HepG2 (cell line): Measurements from ENCODE around the gene CDYL. TPM values are rescaled to one million over a fixed set of nuclear protein-coding genes. Genes with fewer than 3 reads are reported as not detected.

Source experiments
- BRD4 ChIP-seq: sonication (generic); formaldehyde crosslinking; IDR thresholded peaks from 2 replicates; pipeline ENCODE4 v1.4.0; 2020; ENCODE audit warnings: missing genetic modification reagents
- HES4 ChIP-seq: sonication (generic); formaldehyde crosslinking; IDR thresholded peaks from 2 replicates; pipeline ENCODE4 v1.9.0; 2021; ENCODE audit warnings: mild to moderate bottlenecking, missing genetic modification reagents, borderline replicate concordance
- KDM2A ChIP-seq: sonication (generic); formaldehyde crosslinking; IDR thresholded peaks from 2 replicates; pipeline ENCODE4 v1.4.0; 2020; ENCODE audit warnings: low read depth, missing genetic modification reagents, borderline replicate concordance
- KMT2A ChIP-seq: sonication (generic); formaldehyde crosslinking; IDR thresholded peaks from 2 replicates; pipeline ENCODE4 v1.4.0; 2020; ENCODE audit warnings: missing genetic modification reagents
- MAX ChIP-seq: IDR thresholded peaks from 2 replicates; pipeline ENCODE4 v1.6.1; 2012; ENCODE audit warnings: inconsistent platforms
- MAZ ChIP-seq, 2 experiments: sonication (generic) in 1 of 2; formaldehyde crosslinking in 1 of 2; IDR thresholded peaks; 2 replicates each; pipeline versions ENCODE4 v1.5.0 to v1.6.1; 2012 to 2020; ENCODE audit warnings: low read depth in 2 of 2, mild to moderate bottlenecking in 2 of 2, borderline replicate concordance in 1 of 2, improper control_type of control experiment in 1 of 2, low read length in 1 of 2, missing genetic modification reagents in 1 of 2, moderate library complexity in 1 of 2
- MTF2 ChIP-seq: sonication (generic); formaldehyde crosslinking; IDR thresholded peaks from 2 replicates; pipeline ENCODE4 v1.5.0; 2020; ENCODE audit warnings: missing genetic modification reagents, borderline replicate concordance
- SAFB2 ChIP-seq: sonication (generic); formaldehyde crosslinking; IDR thresholded peaks from 2 replicates; pipeline ENCODE4 v1.5.1; 2020; ENCODE audit warnings: missing genetic modification reagents, low read depth, mild to moderate bottlenecking, borderline replicate concordance
- SALL1 ChIP-seq: sonication (generic); formaldehyde crosslinking; IDR thresholded peaks from 2 replicates; pipeline ENCODE4 v1.8.0; 2022; ENCODE audit warnings: mild to moderate bottlenecking, missing genetic modification reagents
- SP1 ChIP-seq, 2 experiments: fragments of 450-650 bp in 1 of 2; sonication (generic) in 1 of 2; formaldehyde crosslinking in 1 of 2; IDR thresholded peaks; 2 replicates each; pipeline versions ENCODE4 v1.4.0 to v1.6.1; 2016 to 2020; ENCODE audit warnings: missing genetic modification reagents in 1 of 2
- TOPORS ChIP-seq: sonication (generic); formaldehyde crosslinking; IDR thresholded peaks from 2 replicates; pipeline ENCODE4 v1.8.0; 2023; ENCODE audit warnings: mild to moderate bottlenecking, missing genetic modification reagents
- YY1 ChIP-seq: IDR thresholded peaks from 2 replicates; pipeline ENCODE4 v1.6.1; 2011; ENCODE audit warnings: low read length, low read depth, moderate library complexity, mild to moderate bottlenecking; ENCODE audit not compliant: insufficient read depth, insufficient replicate concordance
- ZMYM2 ChIP-seq: sonication (generic); formaldehyde crosslinking; IDR thresholded peaks from 2 replicates; pipeline ENCODE4 v1.8.0; 2022; ENCODE audit warnings: mild to moderate bottlenecking, missing genetic modification reagents
- ZNF205 ChIP-seq: IDR thresholded peaks from 2 replicates; pipeline ENCODE4 v1.6.1; 2018; ENCODE audit warnings: missing biosample characterization, missing genetic modification reagents
- ZNF263 ChIP-seq: sonication (generic); formaldehyde crosslinking; IDR thresholded peaks from 2 replicates; pipeline ENCODE4 v1.4.0; 2020; ENCODE audit warnings: missing genetic modification reagents
- ZNF446 ChIP-seq: sonication (generic); formaldehyde crosslinking; IDR thresholded peaks from 2 replicates; pipeline ENCODE4 v1.5.0; 2020; ENCODE audit warnings: mild to moderate bottlenecking, missing genetic modification reagents
- ZNF451 ChIP-seq: sonication (generic); formaldehyde crosslinking; IDR thresholded peaks from 2 replicates; pipeline ENCODE4 v1.5.0; 2020; ENCODE audit warnings: mild to moderate bottlenecking, missing genetic modification reagents
- polyA plus RNA-seq, 8 experiments: library from polyadenylated mRNA; depleted of rRNA in 3 of 8; stranded (reverse) in 7 of 8; unstranded in 1 of 8; fragments of >200 nt; fragmentation: Illumina TruSeq in 4 of 8; extraction: Trizol in 4 of 8; gene quantifications; 2 replicates each; pipeline versions ENCODE4 v1.2.1 to v1.2.3, GENCODE V29; 2011 to 2016; ENCODE audit warnings: low read depth in 4 of 8, missing spikeins in 1 of 8, mixed read lengths in 1 of 8; ENCODE audit not compliant: insufficient read depth in 1 of 8
- total RNA-seq, 5 experiments: library from RNA; depleted of rRNA; stranded (reverse); fragments of >200 nt; fragmentation: Illumina TruSeq; extraction: Trizol; gene quantifications; 2 replicates each; pipeline ENCODE4 v1.2.3, GENCODE V29; 2016; ENCODE audit warnings: low read depth in 1 of 5
- TF ChIP-seq, protein P1 (sequence below): sonication (generic); formaldehyde crosslinking; IDR thresholded peaks from 2 replicates; pipeline ENCODE4 v1.4.0; 2020; ENCODE audit warnings: mild to moderate bottlenecking, missing genetic modification reagents
- TF ChIP-seq, protein P2 (sequence below): IDR thresholded peaks from 2 replicates; pipeline ENCODE4 v1.6.1; 2016; ENCODE audit warnings: low read depth, missing genetic modification reagents, missing compliant biosample characterization
- TF ChIP-seq, protein P3 (sequence below): sonication (generic); formaldehyde crosslinking; IDR thresholded peaks from 2 replicates; pipeline ENCODE4 v1.5.0; 2020; ENCODE audit warnings: mild to moderate bottlenecking, missing genetic modification reagents, moderate library complexity

CDYL gene
- total and polyA plus RNA-seq, 2 of the 13 experiments (the other 11 are each of a cell fraction or from before 2014, with no cell fraction given): 22.8 to 105 TPM

- TF ChIP-seq, protein P1, sequence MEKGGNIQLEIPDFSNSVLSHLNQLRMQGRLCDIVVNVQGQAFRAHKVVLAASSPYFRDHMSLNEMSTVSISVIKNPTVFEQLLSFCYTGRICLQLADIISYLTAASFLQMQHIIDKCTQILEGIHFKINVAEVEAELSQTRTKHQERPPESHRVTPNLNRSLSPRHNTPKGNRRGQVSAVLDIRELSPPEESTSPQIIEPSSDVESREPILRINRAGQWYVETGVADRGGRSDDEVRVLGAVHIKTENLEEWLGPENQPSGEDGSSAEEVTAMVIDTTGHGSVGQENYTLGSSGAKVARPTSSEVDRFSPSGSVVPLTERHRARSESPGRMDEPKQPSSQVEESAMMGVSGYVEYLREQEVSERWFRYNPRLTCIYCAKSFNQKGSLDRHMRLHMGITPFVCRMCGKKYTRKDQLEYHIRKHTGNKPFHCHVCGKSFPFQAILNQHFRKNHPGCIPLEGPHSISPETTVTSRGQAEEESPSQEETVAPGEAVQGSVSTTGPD (CRISPR knock-in tag): no peak
- TF ChIP-seq ZNF263: peak; percentile 38; the same call in 1 of the 2 replicates
- TF ChIP-seq ZMYM2 (CRISPR knock-in tag): peak; percentile 96
- 0 out of 2 replicates have a peak, but pooled peaks have one; percentile 8 for TF ChIP-seq KMT2A (CRISPR knock-in tag)
- peak; percentile 46; the same call in 1 of the 2 replicates for TF ChIP-seq HES4 (CRISPR knock-in tag)
- TF ChIP-seq MTF2 (CRISPR knock-in tag): peak; percentile 86; the same call in 1 of the 2 replicates
- TF ChIP-seq, protein P2, sequence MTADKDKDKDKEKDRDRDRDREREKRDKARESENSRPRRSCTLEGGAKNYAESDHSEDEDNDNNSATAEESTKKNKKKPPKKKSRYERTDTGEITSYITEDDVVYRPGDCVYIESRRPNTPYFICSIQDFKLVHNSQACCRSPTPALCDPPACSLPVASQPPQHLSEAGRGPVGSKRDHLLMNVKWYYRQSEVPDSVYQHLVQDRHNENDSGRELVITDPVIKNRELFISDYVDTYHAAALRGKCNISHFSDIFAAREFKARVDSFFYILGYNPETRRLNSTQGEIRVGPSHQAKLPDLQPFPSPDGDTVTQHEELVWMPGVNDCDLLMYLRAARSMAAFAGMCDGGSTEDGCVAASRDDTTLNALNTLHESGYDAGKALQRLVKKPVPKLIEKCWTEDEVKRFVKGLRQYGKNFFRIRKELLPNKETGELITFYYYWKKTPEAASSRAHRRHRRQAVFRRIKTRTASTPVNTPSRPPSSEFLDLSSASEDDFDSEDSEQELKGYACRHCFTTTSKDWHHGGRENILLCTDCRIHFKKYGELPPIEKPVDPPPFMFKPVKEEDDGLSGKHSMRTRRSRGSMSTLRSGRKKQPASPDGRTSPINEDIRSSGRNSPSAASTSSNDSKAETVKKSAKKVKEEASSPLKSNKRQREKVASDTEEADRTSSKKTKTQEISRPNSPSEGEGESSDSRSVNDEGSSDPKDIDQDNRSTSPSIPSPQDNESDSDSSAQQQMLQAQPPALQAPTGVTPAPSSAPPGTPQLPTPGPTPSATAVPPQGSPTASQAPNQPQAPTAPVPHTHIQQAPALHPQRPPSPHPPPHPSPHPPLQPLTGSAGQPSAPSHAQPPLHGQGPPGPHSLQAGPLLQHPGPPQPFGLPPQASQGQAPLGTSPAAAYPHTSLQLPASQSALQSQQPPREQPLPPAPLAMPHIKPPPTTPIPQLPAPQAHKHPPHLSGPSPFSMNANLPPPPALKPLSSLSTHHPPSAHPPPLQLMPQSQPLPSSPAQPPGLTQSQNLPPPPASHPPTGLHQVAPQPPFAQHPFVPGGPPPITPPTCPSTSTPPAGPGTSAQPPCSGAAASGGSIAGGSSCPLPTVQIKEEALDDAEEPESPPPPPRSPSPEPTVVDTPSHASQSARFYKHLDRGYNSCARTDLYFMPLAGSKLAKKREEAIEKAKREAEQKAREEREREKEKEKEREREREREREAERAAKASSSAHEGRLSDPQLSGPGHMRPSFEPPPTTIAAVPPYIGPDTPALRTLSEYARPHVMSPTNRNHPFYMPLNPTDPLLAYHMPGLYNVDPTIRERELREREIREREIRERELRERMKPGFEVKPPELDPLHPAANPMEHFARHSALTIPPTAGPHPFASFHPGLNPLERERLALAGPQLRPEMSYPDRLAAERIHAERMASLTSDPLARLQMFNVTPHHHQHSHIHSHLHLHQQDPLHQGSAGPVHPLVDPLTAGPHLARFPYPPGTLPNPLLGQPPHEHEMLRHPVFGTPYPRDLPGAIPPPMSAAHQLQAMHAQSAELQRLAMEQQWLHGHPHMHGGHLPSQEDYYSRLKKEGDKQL (CRISPR knock-in tag): no peak
- peak; percentile 66 for TF ChIP-seq SAFB2
- 0 out of 2 replicates have a peak, but pooled peaks have one; percentile 58 for TF ChIP-seq ZNF446 (CRISPR knock-in tag)
- TF ChIP-seq YY1: no peak
- peak; percentile 72 for TF ChIP-seq SALL1 (CRISPR knock-in tag)
- no peak; the same call in 1 of the 2 replicates for TF ChIP-seq MAZ (IDR thresholded peaks at IDR 0.05; ENCODE audit: borderline replicate concordance, low read depth, low read length)
- peak; percentile 17; the same call in 1 of the 2 replicates for TF ChIP-seq MAZ (CRISPR knock-in tag; IDR thresholded peaks at IDR 0.05; ENCODE audit: low read depth)
- TF ChIP-seq, protein P3, sequence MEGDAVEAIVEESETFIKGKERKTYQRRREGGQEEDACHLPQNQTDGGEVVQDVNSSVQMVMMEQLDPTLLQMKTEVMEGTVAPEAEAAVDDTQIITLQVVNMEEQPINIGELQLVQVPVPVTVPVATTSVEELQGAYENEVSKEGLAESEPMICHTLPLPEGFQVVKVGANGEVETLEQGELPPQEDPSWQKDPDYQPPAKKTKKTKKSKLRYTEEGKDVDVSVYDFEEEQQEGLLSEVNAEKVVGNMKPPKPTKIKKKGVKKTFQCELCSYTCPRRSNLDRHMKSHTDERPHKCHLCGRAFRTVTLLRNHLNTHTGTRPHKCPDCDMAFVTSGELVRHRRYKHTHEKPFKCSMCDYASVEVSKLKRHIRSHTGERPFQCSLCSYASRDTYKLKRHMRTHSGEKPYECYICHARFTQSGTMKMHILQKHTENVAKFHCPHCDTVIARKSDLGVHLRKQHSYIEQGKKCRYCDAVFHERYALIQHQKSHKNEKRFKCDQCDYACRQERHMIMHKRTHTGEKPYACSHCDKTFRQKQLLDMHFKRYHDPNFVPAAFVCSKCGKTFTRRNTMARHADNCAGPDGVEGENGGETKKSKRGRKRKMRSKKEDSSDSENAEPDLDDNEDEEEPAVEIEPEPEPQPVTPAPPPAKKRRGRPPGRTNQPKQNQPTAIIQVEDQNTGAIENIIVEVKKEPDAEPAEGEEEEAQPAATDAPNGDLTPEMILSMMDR (CRISPR knock-in tag): peak; percentile 13; the same call in 1 of the 2 replicates
- TF ChIP-seq BRD4: no peak; the same call in 1 of the 2 replicates
- TF ChIP-seq MAX: peak; percentile 82
- TF ChIP-seq ZNF205 (CRISPR knock-in tag): peak; percentile 87
- no peak for TF ChIP-seq SP1 (IDR thresholded peaks at IDR 0.05)
- TF ChIP-seq SP1 (CRISPR knock-in tag; IDR thresholded peaks at IDR 0.05): peak; percentile 66
- TF ChIP-seq ZNF451 (CRISPR knock-in tag): peak; percentile 68; the same call in 1 of the 2 replicates
- TF ChIP-seq TOPORS (CRISPR knock-in tag): 0 out of 2 replicates have a peak, but pooled peaks have one; percentile 76
- peak; percentile 45; the same call in 1 of the 2 replicates for TF ChIP-seq KDM2A (CRISPR knock-in tag)
Measured at GRCh38 chr6:4775494-4776130, 592 bp upstream of the CDYL start (continued).
